Left cardiac atrium (tissue), 4 donors: ENCODE data around the gene SPRR2E. TPM values are rescaled to one million over a fixed set of nuclear protein-coding genes. Genes with fewer than 3 reads are reported as not detected.
"Not testable (repeated sequence)": the region's sequence is repeated elsewhere in the genome, so short reads cannot be mapped to it uniquely, and the experiment has no call there.

Source experiments
- ATAC-seq, 2 donors: fragments of 200-7000 bp; cut with Tn5 transposase; one replicate each; pipeline ENCODE4 v1.9.1; 2020; ENCODE audit warnings: mild to moderate bottlenecking in 2 of 2, moderate library complexity in 2 of 2
- DNase-seq: peaks from one replicate; pipeline ENCODE4 v3.0.0-alpha.2; 2020
- intact Hi-C, 2 donors: fragments of 100-400 bp; cut with DNase I; formaldehyde crosslinking; loops; one replicate each; pipeline versions ENCODE4 v1.14.1 to v1.15.1; 2022 to 2023
- long read RNA-seq: library from polyadenylated mRNA; unstranded; transcript quantifications from one replicate; pipeline ENCODE4 v2.0.0, GENCODE V29; 2021
- total RNA-seq, 2 donors: library from RNA; stranded (reverse); fragmentation: NEBNext Ultra II Directional; extraction: Animal tissue kit (Norgen Biotek cat#: 25700); gene quantifications; one replicate each; pipeline ENCODE4 v1.2.1, GENCODE V29; 2021
- donor health status: DM: no; HTN: yes; CAD: no.
- donor health status: DM: no; HTN: yes; CAD: no; lungs with severe emphysema.
- donor health status: DM: yes; HTN: yes; CAD: no.
- donor health status: Dilated cardiomyopathy.

Gene SPRR2E
- total RNA-seq = not detected
- long read RNA-seq = 0 reads

- DNase-seq (no peak), ATAC-seq (no peak)
- intact Hi-C loops = no loop called here
These were observed at the start of gene SPRR2E for GRCh38 chr1:153094426-153094825. Gene SPRR2E, minus strand, starts transcription at chr1:153094526. Its CDS starts 775 bp downstream, at chr1:153093751.

- ATAC-seq = no peak
- DNase-seq = no peak
- intact Hi-C loops = no loop called here
These were observed 47.1 kb upstream of the SPRR2E start for GRCh38 chr1:153141377-153141776.

- DNase-seq (no peak), ATAC-seq (no peak)
- intact Hi-C loops = no loop called here
These were observed 46.2 kb upstream of the SPRR2E start for GRCh38 chr1:153140484-153140883.

- ATAC-seq (no peak), DNase-seq (no peak)
- intact Hi-C loops = no loop called here
These were observed 39.4 kb upstream of the SPRR2E start for GRCh38 chr1:153133743-153134142.

GRCh38 chr1:153133267-153133666, 38.9 kb upstream of the SPRR2E start:
- no peak for DNase-seq
- intact Hi-C loops = no loop called here
- ATAC-seq = no peak

- ATAC-seq, intact Hi-C loops, DNase-seq: not testable (repeated sequence)
These were observed 34.4 kb upstream of the SPRR2E start for GRCh38 chr1:153128688-153129087.

GRCh38 chr1:153127296-153127695, 33.0 kb upstream of the SPRR2E start:
- no peak for DNase-seq
- ATAC-seq = no peak
- intact Hi-C loops = no loop called here

GRCh38 chr1:153125536-153125935, 31.2 kb upstream of the SPRR2E start:
- intact Hi-C loops = no loop called here
- DNase-seq (no peak), ATAC-seq (no peak)

GRCh38 chr1:153123793-153124192, 29.5 kb upstream of the SPRR2E start:
- DNase-seq, intact Hi-C loops, ATAC-seq: not testable (repeated sequence)

- intact Hi-C loops = no loop called here
- ATAC-seq (peak in 1 of 2 donors; percentile 54), DNase-seq (no peak)
These were observed 28.6 kb upstream of the SPRR2E start for GRCh38 chr1:153122831-153123421.

GRCh38 chr1:153120945-153121344, 26.6 kb upstream of the SPRR2E start:
- DNase-seq (no peak), ATAC-seq (no peak)
- intact Hi-C loops = no loop called here

GRCh38 chr1:153119491-153119971, 25.2 kb upstream of the SPRR2E start:
- no peak for DNase-seq
- peak in 1 of 2 donors; percentile 91 for ATAC-seq
- intact Hi-C loops = no loop called here

GRCh38 chr1:153115264-153115663, 20.9 kb upstream of the SPRR2E start:
- DNase-seq, intact Hi-C loops: not testable (repeated sequence)
- ATAC-seq = peak in 1 of 2 donors; percentile 36

GRCh38 chr1:153113416-153113815, 19.1 kb upstream of the SPRR2E start, which contains the start of gene SPRR2F:
Gene SPRR2F, minus strand, starts transcription at chr1:153113516. Its CDS starts 783 bp downstream, at chr1:153112733.
- intact Hi-C loops = no loop called here
- DNase-seq = no peak
- no peak for ATAC-seq

- ATAC-seq, intact Hi-C loops, DNase-seq: not testable (repeated sequence)
These were observed 18.1 kb upstream of the SPRR2E start for GRCh38 chr1:153112454-153112853.

GRCh38 chr1:153100245-153100644, 5.9 kb upstream of the SPRR2E start:
- intact Hi-C loops = no loop called here
- peak in 1 of 2 donors; percentile 92 for ATAC-seq
- DNase-seq = no peak

- intact Hi-C loops = no loop called here
- DNase-seq (no peak), ATAC-seq (no peak)
These were observed 5.2 kb upstream of the SPRR2E start for GRCh38 chr1:153099461-153100045.

- DNase-seq = no peak
- intact Hi-C loops = no loop called here
- ATAC-seq = no peak
These were observed 1.4 kb upstream of the SPRR2E start for GRCh38 chr1:153095764-153096163.

- ATAC-seq (peak in 1 of 2 donors; percentile 61), DNase-seq (no peak)
- intact Hi-C loops = no loop called here
These were observed 6.7 kb downstream of the SPRR2E start for GRCh38 chr1:153087652-153088051.

- intact Hi-C loops = no loop called here
- DNase-seq = no peak
- ATAC-seq = no peak
These were observed 12.6 kb downstream of the SPRR2E start for GRCh38 chr1:153081736-153082135.
